Measurements from ENCODE around the gene SEMA4B. TPM values are rescaled to one million over a fixed set of nuclear protein-coding genes. Genes with fewer than 3 reads are reported as not detected.
A peak's percentile ranks its signal among the peaks of the same experiment; 100 is the strongest.

SEMA4B gene
- total and polyA plus RNA-seq, 9 of the 15 experiments (the other 6 are each of a cell fraction or from before 2014, with no cell fraction given) = 1.3 to 33.6 (median 11.0) TPM

- 0 out of 2 replicates have a peak, but pooled peaks have one; percentile 38 for TF ChIP-seq KAT7 (CRISPR knock-in tag; IDR thresholded peaks at IDR 0.05; ENCODE audit: borderline replicate concordance)
- TF ChIP-seq KDM5B (IDR thresholded peaks at IDR 0.05; ENCODE audit: insufficient replicate concordance, low read depth, low read length) = peak; percentile 50
- no peak for TF ChIP-seq RFX1 (IDR thresholded peaks at IDR 0.05)
- TF ChIP-seq ZBTB11 (CRISPR knock-in tag; IDR thresholded peaks at IDR 0.05) = peak in 1 of 3 experiments; percentile 54; a peak in 1 of 6 replicates
- TF ChIP-seq CBFA2T2 (conservative IDR thresholded peaks at IDR 0.05) = peak; percentile 27; the same call in 1 of the 2 replicates
- no peak for TF ChIP-seq ZNF280A (IDR thresholded peaks at IDR 0.05; ENCODE audit: low read depth, partially characterized antibody)
- TF ChIP-seq ZNF445 (CRISPR knock-in tag; IDR thresholded peaks at IDR 0.05; ENCODE audit: low read depth) = no peak
- TF ChIP-seq ATF7 (IDR thresholded peaks at IDR 0.05) = peak; percentile 66
- peak; percentile 26; the same call in 1 of the 2 replicates for TF ChIP-seq NFE2 (IDR thresholded peaks at IDR 0.05; ENCODE audit: low read depth)
- TF ChIP-seq, protein P1, sequence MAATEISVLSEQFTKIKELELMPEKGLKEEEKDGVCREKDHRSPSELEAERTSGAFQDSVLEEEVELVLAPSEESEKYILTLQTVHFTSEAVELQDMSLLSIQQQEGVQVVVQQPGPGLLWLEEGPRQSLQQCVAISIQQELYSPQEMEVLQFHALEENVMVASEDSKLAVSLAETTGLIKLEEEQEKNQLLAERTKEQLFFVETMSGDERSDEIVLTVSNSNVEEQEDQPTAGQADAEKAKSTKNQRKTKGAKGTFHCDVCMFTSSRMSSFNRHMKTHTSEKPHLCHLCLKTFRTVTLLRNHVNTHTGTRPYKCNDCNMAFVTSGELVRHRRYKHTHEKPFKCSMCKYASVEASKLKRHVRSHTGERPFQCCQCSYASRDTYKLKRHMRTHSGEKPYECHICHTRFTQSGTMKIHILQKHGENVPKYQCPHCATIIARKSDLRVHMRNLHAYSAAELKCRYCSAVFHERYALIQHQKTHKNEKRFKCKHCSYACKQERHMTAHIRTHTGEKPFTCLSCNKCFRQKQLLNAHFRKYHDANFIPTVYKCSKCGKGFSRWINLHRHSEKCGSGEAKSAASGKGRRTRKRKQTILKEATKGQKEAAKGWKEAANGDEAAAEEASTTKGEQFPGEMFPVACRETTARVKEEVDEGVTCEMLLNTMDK (IDR thresholded peaks at IDR 0.05; ENCODE audit: borderline replicate concordance, insufficient read depth, low read depth, low read length, poor library complexity, severe bottlenecking) = no peak
- TF ChIP-seq ZNF766 (CRISPR knock-in tag; conservative IDR thresholded peaks at IDR 0.05) = peak; percentile 41; the same call in 1 of the 2 replicates
- TF ChIP-seq ELF1 (tag; IDR thresholded peaks at IDR 0.05) = no peak; the same call in 1 of the 2 replicates
- peak; percentile 19; the same call in 1 of the 2 replicates for TF ChIP-seq NFIC (IDR thresholded peaks at IDR 0.05)
- TF ChIP-seq, protein P2, sequence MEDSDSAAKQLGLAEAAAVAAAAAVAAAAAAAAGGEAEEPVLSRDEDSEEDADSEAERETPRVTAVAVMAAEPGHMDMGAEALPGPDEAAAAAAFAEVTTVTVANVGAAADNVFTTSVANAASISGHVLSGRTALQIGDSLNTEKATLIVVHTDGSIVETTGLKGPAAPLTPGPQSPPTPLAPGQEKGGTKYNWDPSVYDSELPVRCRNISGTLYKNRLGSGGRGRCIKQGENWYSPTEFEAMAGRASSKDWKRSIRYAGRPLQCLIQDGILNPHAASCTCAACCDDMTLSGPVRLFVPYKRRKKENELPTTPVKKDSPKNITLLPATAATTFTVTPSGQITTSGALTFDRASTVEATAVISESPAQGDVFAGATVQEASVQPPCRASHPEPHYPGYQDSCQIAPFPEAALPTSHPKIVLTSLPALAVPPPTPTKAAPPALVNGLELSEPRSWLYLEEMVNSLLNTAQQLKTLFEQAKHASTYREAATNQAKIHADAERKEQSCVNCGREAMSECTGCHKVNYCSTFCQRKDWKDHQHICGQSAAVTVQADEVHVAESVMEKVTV (CRISPR knock-in tag; IDR thresholded peaks at IDR 0.05) = no peak
Measured at GRCh38 chr15:90241343-90242192, 40.4 kb downstream of the SEMA4B start (continued).
